ENCODE measurements around the gene NDNF. TPM values are rescaled to one million over a fixed set of nuclear protein-coding genes. Genes with fewer than 3 reads are reported as not detected.

The NDNF gene
- polyA plus RNA-seq, 3 donors = not detected

- Histone ChIP-seq H3K4me2 (replicated peaks; ENCODE audit: extremely low read depth, low read length, poor library complexity, severe bottlenecking) (no peak overlapping the region), H3K9me3 (replicated peaks in 1 of 2; ENCODE audit: control insufficient read depth in 1 of 2, insufficient read depth in 1 of 2, low read length in 2 of 2) (no peaks in the 10 kb centered on the region), H3K27me3 (ENCODE audit: control insufficient read depth in 2 of 2, insufficient read depth in 2 of 2, low read length in 2 of 2) (no peaks in the 10 kb centered on the region), H3K36me3 (replicated peaks in 1 of 2; ENCODE audit: control insufficient read depth in 1 of 2, insufficient read depth in 2 of 2, low read length in 2 of 2) (no peaks in the 10 kb centered on the region), H3K4me1 (ENCODE audit: control insufficient read depth in 1 of 2, insufficient read depth in 2 of 2, low read length in 2 of 2) (no peaks in the 10 kb centered on the region), H3K4me3 (replicated peaks in 1 of 3; ENCODE audit: low read depth in 2 of 3, low read length in 3 of 3) (no peak overlapping the region), H2AFZ (ENCODE audit: insufficient read depth, low read depth, low read length, poor library complexity, severe bottlenecking) (no peak overlapping the region), H3K27ac (ENCODE audit: low read depth in 1 of 2, low read length in 2 of 2) (no peak overlapping the region), H4K20me1 (ENCODE audit: insufficient read depth, low read length) (no peaks in the 10 kb centered on the region), H3K9ac (ENCODE audit: insufficient read depth, low read length, poor library complexity, severe bottlenecking) (no peak overlapping the region), H3K79me2 (ENCODE audit: insufficient read depth, low read length) (no peaks in the 10 kb centered on the region)
- no peak for TF ChIP-seq CTCF (IDR thresholded peaks at IDR 0.05)
- WGBS (ENCODE audit: insufficient coverage) = 80% methylated on average over 1 of the region's 2 CpGs
- no peak overlapping the region for H3K27ac Mint-ChIP-seq
- peaks cover 4% of the 10 kb centered on the region for H3K4me1 Mint-ChIP-seq
- no peaks in the 10 kb centered on the region for H3K9me3 Mint-ChIP-seq
- peaks cover 3 to 7% (median 3%) of the 10 kb centered on the region in 3 donors for H3K27me3 Mint-ChIP-seq (ENCODE audit: low read depth in 3 of 3)
- no peaks in the 10 kb centered on the region for H3K36me3 Mint-ChIP-seq
- intact Hi-C loops (cut with micrococcal nuclease) = no loop called here
- no peak for DNase-seq
- H3K4me3 Mint-ChIP-seq = no peak overlapping the region
Measured at GRCh38 chr4:121118344-121118743, 46.0 kb upstream of the NDNF start.

- Histone ChIP-seq H3K4me2 (replicated peaks; ENCODE audit: extremely low read depth, low read length, poor library complexity, severe bottlenecking) (no peak overlapping the region), H3K4me1 (ENCODE audit: control insufficient read depth in 1 of 2, insufficient read depth in 2 of 2, low read length in 2 of 2) (no peaks in the 10 kb centered on the region), H3K27ac (ENCODE audit: low read depth in 1 of 2, low read length in 2 of 2) (no peak overlapping the region), H3K27me3 (ENCODE audit: control insufficient read depth in 2 of 2, insufficient read depth in 2 of 2, low read length in 2 of 2) (no peaks in the 10 kb centered on the region), H3K36me3 (replicated peaks in 1 of 2; ENCODE audit: control insufficient read depth in 1 of 2, insufficient read depth in 2 of 2, low read length in 2 of 2) (no peaks in the 10 kb centered on the region), H4K20me1 (ENCODE audit: insufficient read depth, low read length) (no peaks in the 10 kb centered on the region), H3K4me3 (replicated peaks in 1 of 3; ENCODE audit: low read depth in 2 of 3, low read length in 3 of 3) (no peak overlapping the region), H2AFZ (ENCODE audit: insufficient read depth, low read depth, low read length, poor library complexity, severe bottlenecking) (peak overlapping the region; percentile 36), H3K9ac (ENCODE audit: insufficient read depth, low read length, poor library complexity, severe bottlenecking) (no peak overlapping the region), H3K9me3 (replicated peaks in 1 of 2; ENCODE audit: control insufficient read depth in 1 of 2, insufficient read depth in 1 of 2, low read length in 2 of 2) (no peaks in the 10 kb centered on the region), H3K79me2 (ENCODE audit: insufficient read depth, low read length) (no peaks in the 10 kb centered on the region)
- intact Hi-C loops (cut with micrococcal nuclease) = no loop called here
- no peak for TF ChIP-seq CTCF (IDR thresholded peaks at IDR 0.05)
- DNase-seq = no peak
- Mint-ChIP-seq H3K36me3 (no peaks in the 10 kb centered on the region), H3K9me3 (no peaks in the 10 kb centered on the region), H3K4me3 (no peak overlapping the region), H3K27me3 (ENCODE audit: low read depth in 3 of 3) (peaks cover 5 to 6% (median 6%) of the 10 kb centered on the region in 3 donors), H3K27ac (no peak overlapping the region), H3K4me1 (peaks cover 4% of the 10 kb centered on the region)
- WGBS (ENCODE audit: insufficient coverage) = no CpG with 5 or more reads among the region's 1 CpG
Measured at GRCh38 chr4:121114756-121115155, 42.4 kb upstream of the NDNF start.
